WTC11 (cell line): ENCODE measurements around the gene MYO7B.

Experiments
- TF ChIP-seq, protein P1 (sequence below): fragments of 200-600 bp; IDR thresholded peaks from 2 replicates; pipeline ENCODE4 v1.8.0; 2022; ENCODE audit warnings: antibody characterized with exemption
- TF ChIP-seq, protein P2 (sequence below): sonication (generic); formaldehyde crosslinking; IDR thresholded peaks from 2 replicates; pipeline ENCODE4 v1.8.1; 2023; ENCODE audit warnings: mild to moderate bottlenecking, missing genetic modification reagents, borderline replicate concordance
- TF ChIP-seq, protein P3 (sequence below): sonication (generic); formaldehyde crosslinking; IDR thresholded peaks from 2 replicates; pipeline ENCODE4 v1.8.1; 2023; ENCODE audit warnings: mild to moderate bottlenecking, missing genetic modification reagents, moderate library complexity
- TF ChIP-seq, protein P4 (sequence below): sonication (generic); formaldehyde crosslinking; IDR thresholded peaks from 2 replicates; pipeline ENCODE4 v1.8.0; 2023; ENCODE audit warnings: missing genetic modification reagents
- TF ChIP-seq, protein P5 (sequence below): sonication (generic); formaldehyde crosslinking; IDR thresholded peaks from 2 replicates; pipeline ENCODE4 v1.8.0; 2022; ENCODE audit warnings: mild to moderate bottlenecking, missing genetic modification reagents

DNA sequence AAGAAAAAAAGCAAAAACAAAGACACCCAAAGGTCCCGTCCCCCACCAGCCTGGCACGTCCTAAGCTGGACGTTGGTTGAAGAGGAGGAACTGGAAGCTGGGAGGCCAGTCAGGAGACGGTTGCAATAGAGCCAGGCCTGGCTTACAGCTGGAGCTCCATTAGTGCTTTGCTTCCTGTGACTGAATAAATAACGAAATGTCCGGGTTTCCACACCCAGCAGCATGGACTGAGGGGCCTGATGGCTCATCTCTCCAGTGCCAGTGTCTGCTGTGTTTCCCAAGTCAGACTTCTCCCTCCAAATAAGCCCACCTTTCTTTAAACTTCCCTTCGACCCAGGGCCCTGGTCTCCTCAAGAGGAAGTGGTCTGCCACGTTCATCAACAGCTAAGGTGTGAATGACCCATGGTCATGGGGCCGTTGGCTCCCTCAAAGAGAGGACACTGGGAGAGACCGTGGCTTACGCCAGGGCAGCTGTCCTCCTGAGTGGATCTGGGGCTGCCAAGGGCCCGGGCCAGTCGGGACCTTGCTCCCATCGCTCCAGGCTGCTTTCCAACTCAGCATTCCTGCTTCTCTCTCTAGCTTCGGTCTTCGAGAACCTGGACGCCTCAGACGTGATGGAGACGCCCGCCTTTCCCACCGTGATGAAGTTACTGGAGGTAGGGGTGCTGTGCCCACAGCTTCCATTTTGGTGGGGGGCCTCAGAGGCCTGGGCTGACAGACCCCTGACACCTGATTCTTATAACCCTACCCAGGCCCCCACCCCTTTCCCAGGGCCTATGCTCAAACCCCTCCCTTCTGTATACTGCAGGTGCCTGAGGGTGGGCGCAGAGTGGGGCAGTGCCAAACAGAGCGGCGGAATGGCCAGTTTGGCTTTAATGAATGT is 44.9 kb downstream of the MYO7B start:
- TF ChIP-seq, protein P1, sequence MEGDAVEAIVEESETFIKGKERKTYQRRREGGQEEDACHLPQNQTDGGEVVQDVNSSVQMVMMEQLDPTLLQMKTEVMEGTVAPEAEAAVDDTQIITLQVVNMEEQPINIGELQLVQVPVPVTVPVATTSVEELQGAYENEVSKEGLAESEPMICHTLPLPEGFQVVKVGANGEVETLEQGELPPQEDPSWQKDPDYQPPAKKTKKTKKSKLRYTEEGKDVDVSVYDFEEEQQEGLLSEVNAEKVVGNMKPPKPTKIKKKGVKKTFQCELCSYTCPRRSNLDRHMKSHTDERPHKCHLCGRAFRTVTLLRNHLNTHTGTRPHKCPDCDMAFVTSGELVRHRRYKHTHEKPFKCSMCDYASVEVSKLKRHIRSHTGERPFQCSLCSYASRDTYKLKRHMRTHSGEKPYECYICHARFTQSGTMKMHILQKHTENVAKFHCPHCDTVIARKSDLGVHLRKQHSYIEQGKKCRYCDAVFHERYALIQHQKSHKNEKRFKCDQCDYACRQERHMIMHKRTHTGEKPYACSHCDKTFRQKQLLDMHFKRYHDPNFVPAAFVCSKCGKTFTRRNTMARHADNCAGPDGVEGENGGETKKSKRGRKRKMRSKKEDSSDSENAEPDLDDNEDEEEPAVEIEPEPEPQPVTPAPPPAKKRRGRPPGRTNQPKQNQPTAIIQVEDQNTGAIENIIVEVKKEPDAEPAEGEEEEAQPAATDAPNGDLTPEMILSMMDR: no peak
- TF ChIP-seq, protein P2, sequence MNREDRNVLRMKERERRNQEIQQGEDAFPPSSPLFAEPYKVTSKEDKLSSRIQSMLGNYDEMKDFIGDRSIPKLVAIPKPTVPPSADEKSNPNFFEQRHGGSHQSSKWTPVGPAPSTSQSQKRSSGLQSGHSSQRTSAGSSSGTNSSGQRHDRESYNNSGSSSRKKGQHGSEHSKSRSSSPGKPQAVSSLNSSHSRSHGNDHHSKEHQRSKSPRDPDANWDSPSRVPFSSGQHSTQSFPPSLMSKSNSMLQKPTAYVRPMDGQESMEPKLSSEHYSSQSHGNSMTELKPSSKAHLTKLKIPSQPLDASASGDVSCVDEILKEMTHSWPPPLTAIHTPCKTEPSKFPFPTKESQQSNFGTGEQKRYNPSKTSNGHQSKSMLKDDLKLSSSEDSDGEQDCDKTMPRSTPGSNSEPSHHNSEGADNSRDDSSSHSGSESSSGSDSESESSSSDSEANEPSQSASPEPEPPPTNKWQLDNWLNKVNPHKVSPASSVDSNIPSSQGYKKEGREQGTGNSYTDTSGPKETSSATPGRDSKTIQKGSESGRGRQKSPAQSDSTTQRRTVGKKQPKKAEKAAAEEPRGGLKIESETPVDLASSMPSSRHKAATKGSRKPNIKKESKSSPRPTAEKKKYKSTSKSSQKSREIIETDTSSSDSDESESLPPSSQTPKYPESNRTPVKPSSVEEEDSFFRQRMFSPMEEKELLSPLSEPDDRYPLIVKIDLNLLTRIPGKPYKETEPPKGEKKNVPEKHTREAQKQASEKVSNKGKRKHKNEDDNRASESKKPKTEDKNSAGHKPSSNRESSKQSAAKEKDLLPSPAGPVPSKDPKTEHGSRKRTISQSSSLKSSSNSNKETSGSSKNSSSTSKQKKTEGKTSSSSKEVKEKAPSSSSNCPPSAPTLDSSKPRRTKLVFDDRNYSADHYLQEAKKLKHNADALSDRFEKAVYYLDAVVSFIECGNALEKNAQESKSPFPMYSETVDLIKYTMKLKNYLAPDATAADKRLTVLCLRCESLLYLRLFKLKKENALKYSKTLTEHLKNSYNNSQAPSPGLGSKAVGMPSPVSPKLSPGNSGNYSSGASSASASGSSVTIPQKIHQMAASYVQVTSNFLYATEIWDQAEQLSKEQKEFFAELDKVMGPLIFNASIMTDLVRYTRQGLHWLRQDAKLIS: no peak
- TF ChIP-seq, protein P3, sequence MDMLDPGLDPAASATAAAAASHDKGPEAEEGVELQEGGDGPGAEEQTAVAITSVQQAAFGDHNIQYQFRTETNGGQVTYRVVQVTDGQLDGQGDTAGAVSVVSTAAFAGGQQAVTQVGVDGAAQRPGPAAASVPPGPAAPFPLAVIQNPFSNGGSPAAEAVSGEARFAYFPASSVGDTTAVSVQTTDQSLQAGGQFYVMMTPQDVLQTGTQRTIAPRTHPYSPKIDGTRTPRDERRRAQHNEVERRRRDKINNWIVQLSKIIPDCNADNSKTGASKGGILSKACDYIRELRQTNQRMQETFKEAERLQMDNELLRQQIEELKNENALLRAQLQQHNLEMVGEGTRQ: no peak
- TF ChIP-seq, protein P4, sequence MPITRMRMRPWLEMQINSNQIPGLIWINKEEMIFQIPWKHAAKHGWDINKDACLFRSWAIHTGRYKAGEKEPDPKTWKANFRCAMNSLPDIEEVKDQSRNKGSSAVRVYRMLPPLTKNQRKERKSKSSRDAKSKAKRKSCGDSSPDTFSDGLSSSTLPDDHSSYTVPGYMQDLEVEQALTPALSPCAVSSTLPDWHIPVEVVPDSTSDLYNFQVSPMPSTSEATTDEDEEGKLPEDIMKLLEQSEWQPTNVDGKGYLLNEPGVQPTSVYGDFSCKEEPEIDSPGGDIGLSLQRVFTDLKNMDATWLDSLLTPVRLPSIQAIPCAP (CRISPR knock-in tag): no peak
- TF ChIP-seq, protein P5, sequence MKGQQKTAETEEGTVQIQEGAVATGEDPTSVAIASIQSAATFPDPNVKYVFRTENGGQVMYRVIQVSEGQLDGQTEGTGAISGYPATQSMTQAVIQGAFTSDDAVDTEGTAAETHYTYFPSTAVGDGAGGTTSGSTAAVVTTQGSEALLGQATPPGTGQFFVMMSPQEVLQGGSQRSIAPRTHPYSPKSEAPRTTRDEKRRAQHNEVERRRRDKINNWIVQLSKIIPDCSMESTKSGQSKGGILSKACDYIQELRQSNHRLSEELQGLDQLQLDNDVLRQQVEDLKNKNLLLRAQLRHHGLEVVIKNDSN (CRISPR knock-in tag): no peak
